Activated B cell treated with CpG ODN at 0.5 μM for 24 hours (primary cell): Measurements from ENCODE around the gene FUBP1. TPM values are rescaled to one million over a fixed set of nuclear protein-coding genes. Genes with fewer than 3 reads are reported as not detected.
"Not testable (repeated sequence)": the region's sequence is repeated elsewhere in the genome, so short reads cannot be mapped to it uniquely, and the experiment has no call there.

Source experiments
- ATAC-seq: fragments of 200-7000 bp; cut with Tn5 transposase; one replicate; pipeline ENCODE4 v1.10.0; 2021; ENCODE audit warnings: low read depth, mild to moderate bottlenecking, moderate library complexity
- CTCF ChIA-PET: fragments of 350-600 bp; sonication (Branson Sonifier 250); formaldehyde crosslinking; loops from one replicate; lab custom pipeline; 2021; ENCODE audit warnings: antibody characterized with exemption; lab: Charles Lee
- POLR2A ChIA-PET: fragments of 350-600 bp; sonication (Branson Sonifier 250); formaldehyde crosslinking; loops from one replicate; lab custom pipeline; 2021; ENCODE audit warnings: antibody characterized with exemption; lab: Charles Lee
- DNase-seq: peaks from one replicate; pipeline ENCODE4 v3.0.0; 2022
- H3K27ac Mint-ChIP-seq: one replicate; pipeline ENCODE4 v1.8.0; 2020; ENCODE audit warnings: mixed read lengths
- H3K27me3 Mint-ChIP-seq: one replicate; pipeline ENCODE4 v1.8.0; 2021; ENCODE audit warnings: mixed read lengths
- H3K36me3 Mint-ChIP-seq: one replicate; pipeline ENCODE4 v1.8.0; 2021; ENCODE audit warnings: low read depth, mixed read lengths
- H3K4me1 Mint-ChIP-seq: one replicate; pipeline ENCODE4 v1.8.0; 2021; ENCODE audit warnings: mixed read lengths
- H3K4me3 Mint-ChIP-seq: one replicate; pipeline ENCODE4 v1.8.0; 2020; ENCODE audit warnings: mild to moderate bottlenecking, mixed read lengths
- H3K9me3 Mint-ChIP-seq: one replicate; pipeline ENCODE4 v1.8.0; 2020; ENCODE audit warnings: mixed read lengths
- CTCF ChIP-seq: fragments of 200-600 bp; IDR thresholded peaks from one replicate; pipeline ENCODE4 v1.8.0; 2022; ENCODE audit warnings: antibody characterized with exemption, mild to moderate bottlenecking
- intact Hi-C: fragments of 100-400 bp; cut with micrococcal nuclease; formaldehyde crosslinking; loops from one replicate; pipeline ENCODE4 v1.15.1; 2024
- total RNA-seq: library from RNA; stranded (reverse); gene quantifications from 2 replicates; pipeline ENCODE4 v1.2.3, GENCODE V29; 2022

The FUBP1 gene
- total RNA-seq, 1 donor from 2014 or later: 282 TPM

DNA sequence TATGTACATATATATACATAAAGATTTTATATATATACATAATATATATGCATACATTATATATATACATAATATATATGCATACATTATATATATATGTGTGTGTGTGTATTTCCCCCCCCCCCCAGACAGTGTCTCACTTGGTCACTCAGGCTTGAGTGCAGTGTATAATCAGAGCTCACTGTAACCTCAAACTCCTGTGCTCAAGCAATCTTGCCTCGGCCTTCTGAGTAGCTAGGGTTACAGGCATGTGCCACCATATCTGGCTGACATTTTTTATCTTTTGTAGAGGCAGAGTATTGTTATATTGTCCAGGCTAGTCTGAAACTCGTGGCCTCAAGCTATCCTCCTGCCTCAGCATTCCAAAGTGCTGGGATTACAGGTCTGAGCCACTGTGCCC, 9.0 kb upstream of the FUBP1 start:
- DNase-seq (no peak), ATAC-seq (no peak)
- Mint-ChIP-seq H3K4me3 (no peak overlapping the region), H3K27ac (no peak overlapping the region), H3K4me1 (peaks cover 2% of the 10 kb centered on the region), H3K36me3 (peaks cover 23% of the 10 kb centered on the region), H3K27me3 (no peaks in the 10 kb centered on the region), H3K9me3 (no peaks in the 10 kb centered on the region)
- no peak for TF ChIP-seq CTCF
- ChIA-PET POLR2A (interaction anchor here (0.7 kb wide), 1 partner anchor 9 kb away, joined by 4 read pairs; the partner anchor contains the start of gene FUBP1), CTCF (no interaction called here)
- intact Hi-C loops: no loop called here

GRCh38 chr1:77986810-77987209, 7.9 kb upstream of the FUBP1 start:
- no peaks in the 10 kb centered on the region for H3K27me3 Mint-ChIP-seq
- H3K4me3 Mint-ChIP-seq: no peak overlapping the region
- intact Hi-C loops: no loop called here
- DNase-seq (no peak), ATAC-seq (no peak)
- H3K36me3 Mint-ChIP-seq: peaks cover 25% of the 10 kb centered on the region
- H3K9me3 Mint-ChIP-seq: no peaks in the 10 kb centered on the region
- TF ChIP-seq CTCF: no peak
- H3K27ac Mint-ChIP-seq: no peak overlapping the region
- ChIA-PET CTCF (no interaction called here), POLR2A (interaction anchor here (0.7 to 1.5 kb wide), 2 partner anchors 8 to 23 kb away, joined by 4 to 7 read pairs; partner anchors contain the start of gene FUBP1)
- peaks cover 2% of the 10 kb centered on the region for H3K4me1 Mint-ChIP-seq

DNA sequence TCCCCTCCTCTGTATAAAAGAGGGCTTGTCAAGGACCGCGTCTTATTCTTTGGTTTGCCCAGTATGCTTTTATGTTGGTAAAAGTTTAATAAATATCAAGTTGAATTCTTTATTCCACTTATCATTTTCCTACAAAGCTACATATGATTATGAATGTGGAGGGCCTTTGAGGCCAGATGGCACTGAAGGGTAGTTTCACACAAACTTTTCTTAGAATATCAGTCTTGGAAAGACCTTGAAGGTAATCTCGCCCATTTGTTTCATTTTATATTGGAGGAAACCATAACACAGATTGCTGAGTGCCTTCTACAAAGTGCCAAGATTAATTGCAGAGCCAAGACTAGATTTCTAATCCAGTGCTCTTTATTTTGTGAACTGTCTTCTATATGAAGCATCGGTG, 5.8 kb upstream of the FUBP1 start:
- no peak for TF ChIP-seq CTCF
- Mint-ChIP-seq H3K27ac (no peak overlapping the region), H3K4me1 (peaks cover 12% of the 10 kb centered on the region), H3K4me3 (no peak overlapping the region), H3K9me3 (no peaks in the 10 kb centered on the region), H3K36me3 (peaks cover 24% of the 10 kb centered on the region), H3K27me3 (no peaks in the 10 kb centered on the region)
- POLR2A ChIA-PET: interaction anchor here (1.2 kb wide), 1 partner anchor 20 kb away, joined by 3 read pairs; no protein-coding TSS in a partner anchor
- intact Hi-C loops: no loop called here
- ATAC-seq (no peak), DNase-seq (no peak)
- CTCF ChIA-PET: no interaction called here

DNA sequence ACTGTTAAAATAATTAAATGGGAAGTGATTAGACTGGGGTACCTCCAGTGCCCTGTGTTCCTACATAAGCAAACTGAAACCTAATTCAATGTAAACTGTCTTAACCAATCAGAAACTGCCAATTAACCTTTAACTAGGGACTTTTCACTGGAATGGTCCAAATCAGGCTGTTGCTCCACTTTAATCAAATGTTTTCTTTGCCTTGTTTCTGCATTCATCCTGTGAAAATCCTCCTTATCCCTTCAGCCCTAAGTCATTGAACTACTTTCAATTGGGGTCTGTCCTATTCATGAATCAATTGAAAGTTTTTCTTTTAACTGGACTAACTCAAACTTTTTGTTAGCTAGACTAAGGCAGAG, 5.1 kb upstream of the FUBP1 start:
- Mint-ChIP-seq H3K4me3 (no peak overlapping the region), H3K27ac (no peak overlapping the region), H3K9me3 (no peaks in the 10 kb centered on the region), H3K36me3 (peaks cover 24% of the 10 kb centered on the region), H3K4me1 (peaks cover 12% of the 10 kb centered on the region), H3K27me3 (no peaks in the 10 kb centered on the region)
- DNase-seq (no peak), ATAC-seq (no peak)
- ChIA-PET POLR2A (interaction anchor here (1.2 kb wide), 1 partner anchor 20 kb away, joined by 3 read pairs; no protein-coding TSS in a partner anchor), CTCF (no interaction called here)
- no peak for TF ChIP-seq CTCF
- intact Hi-C loops: no loop called here

- H3K4me3 Mint-ChIP-seq, H3K27ac Mint-ChIP-seq, H3K27me3 Mint-ChIP-seq, CTCF ChIA-PET, H3K9me3 Mint-ChIP-seq, DNase-seq, intact Hi-C loops, ATAC-seq: not testable (repeated sequence)
- POLR2A ChIA-PET: interaction anchor here (1.2 kb wide), 1 partner anchor 21 kb away, joined by 3 read pairs; no protein-coding TSS in a partner anchor
- H3K4me1 Mint-ChIP-seq: peaks cover 12% of the 10 kb centered on the region
- peaks cover 24% of the 10 kb centered on the region for H3K36me3 Mint-ChIP-seq
Measured at GRCh38 chr1:77983352-77983996, 4.6 kb upstream of the FUBP1 start.
